ENCODE data around the gene SSB.

DNA sequence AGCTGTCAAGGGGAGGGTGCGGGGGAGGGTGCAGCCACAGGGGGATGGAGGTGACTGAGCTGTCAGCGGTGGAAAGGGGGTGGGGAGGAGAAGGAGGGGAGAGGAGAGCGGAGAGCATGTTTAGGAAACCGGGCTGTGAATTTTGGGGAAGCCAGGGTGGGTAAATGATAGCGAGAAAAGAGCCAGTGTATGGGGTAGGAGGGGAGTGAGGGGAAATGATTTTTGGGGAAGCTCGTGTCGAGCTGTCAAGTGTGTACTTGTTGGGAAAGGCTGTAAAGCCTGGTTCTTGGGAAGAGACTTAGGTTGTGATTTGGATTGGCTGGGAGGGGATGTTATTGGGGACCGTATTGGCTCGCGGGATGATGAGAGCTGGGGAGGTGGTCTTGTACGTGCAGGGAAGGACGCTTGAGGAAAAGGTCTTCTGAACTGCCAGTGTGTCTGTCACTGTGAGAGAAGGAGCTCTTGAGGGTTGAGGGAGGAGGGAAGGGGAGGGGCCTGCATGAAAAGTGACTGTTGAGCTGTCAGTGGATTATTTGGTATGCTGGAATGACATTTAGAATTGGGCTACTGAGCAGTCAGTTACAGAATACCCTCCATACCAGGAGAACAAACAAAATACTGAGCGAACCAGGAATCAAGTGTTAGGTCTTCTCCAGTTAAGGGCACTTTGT is 29.6 kb downstream of the SSB start:
- no peak for TF ChIP-seq EZH2phosphoT487 (IDR thresholded peaks at IDR 0.05)
- TF ChIP-seq, protein P1, sequence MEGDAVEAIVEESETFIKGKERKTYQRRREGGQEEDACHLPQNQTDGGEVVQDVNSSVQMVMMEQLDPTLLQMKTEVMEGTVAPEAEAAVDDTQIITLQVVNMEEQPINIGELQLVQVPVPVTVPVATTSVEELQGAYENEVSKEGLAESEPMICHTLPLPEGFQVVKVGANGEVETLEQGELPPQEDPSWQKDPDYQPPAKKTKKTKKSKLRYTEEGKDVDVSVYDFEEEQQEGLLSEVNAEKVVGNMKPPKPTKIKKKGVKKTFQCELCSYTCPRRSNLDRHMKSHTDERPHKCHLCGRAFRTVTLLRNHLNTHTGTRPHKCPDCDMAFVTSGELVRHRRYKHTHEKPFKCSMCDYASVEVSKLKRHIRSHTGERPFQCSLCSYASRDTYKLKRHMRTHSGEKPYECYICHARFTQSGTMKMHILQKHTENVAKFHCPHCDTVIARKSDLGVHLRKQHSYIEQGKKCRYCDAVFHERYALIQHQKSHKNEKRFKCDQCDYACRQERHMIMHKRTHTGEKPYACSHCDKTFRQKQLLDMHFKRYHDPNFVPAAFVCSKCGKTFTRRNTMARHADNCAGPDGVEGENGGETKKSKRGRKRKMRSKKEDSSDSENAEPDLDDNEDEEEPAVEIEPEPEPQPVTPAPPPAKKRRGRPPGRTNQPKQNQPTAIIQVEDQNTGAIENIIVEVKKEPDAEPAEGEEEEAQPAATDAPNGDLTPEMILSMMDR (IDR thresholded peaks at IDR 0.05), result no peak
